ENCODE data around the gene CDK12.

The CDK12 gene

GRCh38 chr17:39581759-39582085 lies 120.4 kb downstream of the CDK12 start:
- TF ChIP-seq CTCF (IDR thresholded peaks at IDR 0.05; ENCODE audit: low read depth, low read length) = no peak
- Histone ChIP-seq H3K27ac (no peak overlapping the region), H3K9me3 (ENCODE audit: severe bottlenecking) (peaks cover 4% of the 10 kb centered on the region), H3K4me3 (ENCODE audit: low read depth, low read length) (no peak overlapping the region), H3K36me3 (no peaks in the 10 kb centered on the region), H3K27me3 (ENCODE audit: insufficient read depth, low read depth, severe bottlenecking) (peaks cover 70% of the 10 kb centered on the region)
- DNase-seq = no peak

- Histone ChIP-seq H3K9me3 (ENCODE audit: severe bottlenecking) (peaks cover 4% of the 10 kb centered on the region), H3K27me3 (ENCODE audit: insufficient read depth, low read depth, severe bottlenecking) (peaks cover 70% of the 10 kb centered on the region), H3K36me3 (no peaks in the 10 kb centered on the region), H3K4me3 (ENCODE audit: low read depth, low read length) (no peak overlapping the region), H3K27ac (no peak overlapping the region)
- no peak for DNase-seq
- no peak for TF ChIP-seq CTCF (IDR thresholded peaks at IDR 0.05; ENCODE audit: low read depth, low read length)
Observed at GRCh38 chr17:39582658-39583057, 121.4 kb downstream of the CDK12 start.

Measured in WERI-Rb-1 (cell line).